GM12874 (cell line): Measurements from ENCODE around the gene TNS1.

Source experiments
- TF ChIP-seq, protein P1 (sequence below): IDR thresholded peaks from 2 replicates; pipeline ENCODE4 v1.5.1; 2011; ENCODE audit warnings: low read depth, mild to moderate bottlenecking, control low read depth, low read length, moderate library complexity; ENCODE audit not compliant: insufficient read depth

TNS1 gene

DNA sequence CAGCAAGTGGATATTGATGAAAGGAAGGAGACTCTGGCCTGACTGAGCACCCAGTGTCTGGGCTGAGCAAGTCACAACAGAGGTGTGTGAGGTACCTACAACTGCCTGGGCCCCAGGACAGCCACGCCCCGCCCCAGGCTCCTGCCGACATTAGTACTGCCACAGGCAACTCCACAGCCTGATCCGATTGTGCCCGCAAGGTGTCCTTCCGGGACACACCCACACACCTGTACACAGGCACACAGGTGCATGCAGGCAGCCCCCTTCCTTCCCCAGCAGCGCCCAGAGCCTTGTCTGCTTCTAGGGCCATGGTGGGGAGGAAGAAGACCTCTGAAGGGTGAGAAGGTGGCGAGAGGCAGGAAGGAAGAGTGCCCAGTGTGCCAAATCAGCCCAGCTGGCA lies 83.6 kb downstream of the TNS1 start:
- TF ChIP-seq, protein P1, sequence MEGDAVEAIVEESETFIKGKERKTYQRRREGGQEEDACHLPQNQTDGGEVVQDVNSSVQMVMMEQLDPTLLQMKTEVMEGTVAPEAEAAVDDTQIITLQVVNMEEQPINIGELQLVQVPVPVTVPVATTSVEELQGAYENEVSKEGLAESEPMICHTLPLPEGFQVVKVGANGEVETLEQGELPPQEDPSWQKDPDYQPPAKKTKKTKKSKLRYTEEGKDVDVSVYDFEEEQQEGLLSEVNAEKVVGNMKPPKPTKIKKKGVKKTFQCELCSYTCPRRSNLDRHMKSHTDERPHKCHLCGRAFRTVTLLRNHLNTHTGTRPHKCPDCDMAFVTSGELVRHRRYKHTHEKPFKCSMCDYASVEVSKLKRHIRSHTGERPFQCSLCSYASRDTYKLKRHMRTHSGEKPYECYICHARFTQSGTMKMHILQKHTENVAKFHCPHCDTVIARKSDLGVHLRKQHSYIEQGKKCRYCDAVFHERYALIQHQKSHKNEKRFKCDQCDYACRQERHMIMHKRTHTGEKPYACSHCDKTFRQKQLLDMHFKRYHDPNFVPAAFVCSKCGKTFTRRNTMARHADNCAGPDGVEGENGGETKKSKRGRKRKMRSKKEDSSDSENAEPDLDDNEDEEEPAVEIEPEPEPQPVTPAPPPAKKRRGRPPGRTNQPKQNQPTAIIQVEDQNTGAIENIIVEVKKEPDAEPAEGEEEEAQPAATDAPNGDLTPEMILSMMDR = no peak

GRCh38 chr2:217918308-217919024 lies 84.3 kb downstream of the TNS1 start:
- TF ChIP-seq, protein P1 = 0 out of 2 replicates have a peak, but pooled peaks have one; percentile 9

- TF ChIP-seq, protein P1 = no peak
Observed at GRCh38 chr2:217916504-217917254, 86.1 kb downstream of the TNS1 start.

GRCh38 chr2:217915706-217916105 lies 87.1 kb downstream of the TNS1 start:
- TF ChIP-seq, protein P1 = no peak

- TF ChIP-seq, protein P1 = no peak
Observed at GRCh38 chr2:217914878-217915277, 87.9 kb downstream of the TNS1 start.

- TF ChIP-seq, protein P1 = no peak
Observed at GRCh38 chr2:217914078-217914477, 88.7 kb downstream of the TNS1 start.

DNA sequence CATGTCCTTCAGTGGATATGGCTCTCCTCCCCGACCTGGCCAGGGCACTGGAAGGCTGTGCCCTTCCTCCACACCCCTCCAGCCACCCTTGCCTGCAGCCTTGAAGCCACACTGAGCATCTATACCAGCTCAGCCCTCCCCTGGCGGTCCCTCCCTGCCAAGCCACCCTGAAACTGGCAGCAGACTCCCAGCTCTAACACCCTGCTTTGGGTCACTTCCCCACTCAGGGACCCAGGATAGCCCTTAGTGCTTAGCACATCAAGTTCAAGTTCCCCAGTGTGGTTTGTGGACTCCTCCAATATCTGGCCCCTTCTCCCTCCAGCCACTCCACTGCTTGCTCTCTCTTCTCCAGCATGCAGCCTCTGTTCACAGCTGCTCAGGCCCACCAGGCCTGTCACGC lies 89.4 kb downstream of the TNS1 start:
- TF ChIP-seq, protein P1 = no peak
